HepG2 (cell line): Measurements from ENCODE around the gene DHX16. TPM values are rescaled to one million over a fixed set of nuclear protein-coding genes. Genes with fewer than 3 reads are reported as not detected.
A peak's percentile ranks its signal among the peaks of the same experiment; 100 is the strongest.

ENCODE experiments used
- CBX5 ChIP-seq: sonication (generic); formaldehyde crosslinking; IDR thresholded peaks from 2 replicates; pipeline ENCODE4 v1.4.0; 2020; ENCODE audit warnings: missing genetic modification reagents, borderline replicate concordance
- MXD4 ChIP-seq: IDR thresholded peaks from 2 replicates; pipeline ENCODE4 v1.6.1; 2016; ENCODE audit warnings: mild to moderate bottlenecking, missing biosample characterization, missing genetic modification reagents
- UBTF ChIP-seq: sonication (generic); formaldehyde crosslinking; IDR thresholded peaks from 2 replicates; pipeline ENCODE4 v1.4.0; 2020; ENCODE audit warnings: mild to moderate bottlenecking, missing genetic modification reagents
- ZBTB34 ChIP-seq: sonication (generic); formaldehyde crosslinking; IDR thresholded peaks from 2 replicates; pipeline ENCODE4 v1.8.0; 2022; ENCODE audit warnings: mild to moderate bottlenecking, missing genetic modification reagents
- ZBTB40 ChIP-seq, 2 experiments: fragments of 450-650 bp in 1 of 2; sonication (generic) in 1 of 2; formaldehyde crosslinking in 1 of 2; IDR thresholded peaks; 2 replicates each; pipeline versions ENCODE4 v1.6.1 to v1.8.0; 2016 to 2022; ENCODE audit warnings: antibody characterized with exemption in 1 of 2, mild to moderate bottlenecking in 1 of 2, missing genetic modification reagents in 1 of 2
- ZNF326 ChIP-seq: sonication (generic); formaldehyde crosslinking; IDR thresholded peaks from 2 replicates; pipeline ENCODE4 v1.4.0; 2020; ENCODE audit warnings: missing genetic modification reagents, borderline replicate concordance
- polyA plus RNA-seq, 8 experiments: library from polyadenylated mRNA; depleted of rRNA in 3 of 8; stranded (reverse) in 7 of 8; unstranded in 1 of 8; fragments of >200 nt; fragmentation: Illumina TruSeq in 4 of 8; extraction: Trizol in 4 of 8; gene quantifications; 2 replicates each; pipeline versions ENCODE4 v1.2.1 to v1.2.3, GENCODE V29; 2011 to 2016; ENCODE audit warnings: low read depth in 4 of 8, missing spikeins in 1 of 8, mixed read lengths in 1 of 8; ENCODE audit not compliant: insufficient read depth in 1 of 8
- total RNA-seq, 5 experiments: library from RNA; depleted of rRNA; stranded (reverse); fragments of >200 nt; fragmentation: Illumina TruSeq; extraction: Trizol; gene quantifications; 2 replicates each; pipeline ENCODE4 v1.2.3, GENCODE V29; 2016; ENCODE audit warnings: low read depth in 1 of 5

DHX16 gene
- total and polyA plus RNA-seq, 2 of the 13 experiments (the other 11 are each of a cell fraction or from before 2014, with no cell fraction given), result 57.0 to 58.5 TPM

- no peak for TF ChIP-seq ZBTB40 (IDR thresholded peaks at IDR 0.05)
- peak; percentile 76 for TF ChIP-seq ZBTB40 (CRISPR knock-in tag; IDR thresholded peaks at IDR 0.05)
- peak; percentile 93 for TF ChIP-seq UBTF (CRISPR knock-in tag)
- peak; percentile 83 for TF ChIP-seq MXD4
- TF ChIP-seq CBX5 (CRISPR knock-in tag), result peak; percentile 59; the same call in 1 of the 2 replicates
- no peak for TF ChIP-seq ZBTB34
- no peak for TF ChIP-seq ZNF326 (CRISPR knock-in tag)
Measured at GRCh38 chr6:30672445-30673253, at the start of gene DHX16 (continued).
